SU-DHL-6 (cell line): ENCODE measurements around the gene PRKAR1B.

Source experiments
- H2AFZ ChIP-seq: fragments of 200-600 bp; sonication (generic); 2 replicates; pipeline ENCODE4 v1.6.1; 2014; ENCODE audit warnings: low read depth, mild to moderate bottlenecking, moderate library complexity, mixed read lengths, antibody characterized with exemption, low read length; ENCODE audit not compliant: severe bottlenecking
- H3F3A ChIP-seq: fragments of 200-600 bp; shearing (Covaris generic); 2 replicates; pipeline ENCODE4 v1.6.0; 2016; ENCODE audit warnings: antibody characterized with exemption, mild to moderate bottlenecking; ENCODE audit not compliant: insufficient read depth
- H3K27ac ChIP-seq: fragments of 200-600 bp; sonication (generic); 2 replicates; pipeline ENCODE4 v1.5.1; 2016; ENCODE audit warnings: low read depth, mild to moderate bottlenecking, low read length, moderate library complexity, mixed read lengths
- H3K27me3 ChIP-seq: fragments of 200-600 bp; sonication (generic), shearing (Covaris generic); 2 replicates; pipeline ENCODE4 v1.6.0; 2014; ENCODE audit warnings: mild to moderate bottlenecking, low read length
- H3K36me3 ChIP-seq: fragments of 200-600 bp; sonication (generic); 2 replicates; pipeline ENCODE4 v1.6.1; 2014; ENCODE audit warnings: mild to moderate bottlenecking, low read length, mixed read lengths
- H3K4me2 ChIP-seq: fragments of 300-600, 200-600 bp; shearing (Covaris generic), sonication (generic); 2 replicates; pipeline ENCODE4 v1.6.0; 2014; ENCODE audit warnings: low read length, low read depth, mild to moderate bottlenecking; ENCODE audit not compliant: poor library complexity, severe bottlenecking
- H3K4me3 ChIP-seq: fragments of 200-600 bp; sonication (generic); 2 replicates; pipeline ENCODE4 v1.5.1; 2014; ENCODE audit warnings: antibody characterized with exemption, low read length, mild to moderate bottlenecking, mixed read lengths; ENCODE audit not compliant: insufficient read depth, poor library complexity, severe bottlenecking
- H3K79me2 ChIP-seq: fragments of 200-600 bp; sonication (generic); 2 replicates; pipeline ENCODE4 v1.6.1; 2014; ENCODE audit warnings: mild to moderate bottlenecking, low read length, moderate library complexity; ENCODE audit not compliant: insufficient read depth
- H3K9ac ChIP-seq: fragments of 200-600 bp; sonication (generic); 2 replicates; pipeline ENCODE4 v1.7.0; 2014; ENCODE audit warnings: mild to moderate bottlenecking, low read length
- H3K9me2 ChIP-seq: fragments of 200-600 bp; sonication (generic); replicated peaks from 2 replicates; pipeline ENCODE4 v1.6.1; 2014; ENCODE audit warnings: low read length; ENCODE audit not compliant: insufficient read depth
- H3K9me3 ChIP-seq: fragments of 200-600 bp; sonication (generic); 2 replicates; pipeline ENCODE4 v1.6.1; 2014; ENCODE audit warnings: low read length, mixed read lengths; ENCODE audit not compliant: insufficient read depth
- H4K20me1 ChIP-seq: fragments of 200-600 bp; sonication (generic); 2 replicates; pipeline ENCODE4 v1.6.1; 2014; ENCODE audit warnings: low read depth, mild to moderate bottlenecking, antibody characterized with exemption, low read length, moderate library complexity, mixed read lengths
- EZH2phosphoT487 ChIP-seq: fragments of 200-600 bp; sonication (generic), shearing (Covaris generic); conservative IDR thresholded peaks from 2 replicates; pipeline ENCODE4 v1.6.1; 2018; ENCODE audit warnings: mild to moderate bottlenecking, antibody characterized with exemption, low read length, moderate library complexity, mixed read lengths
- TF ChIP-seq, protein P1 (sequence below): fragments of 200-600 bp; sonication (generic); IDR thresholded peaks from one replicate; pipeline ENCODE4 v1.5.1; 2017; ENCODE audit warnings: antibody characterized with exemption, mild to moderate bottlenecking, low read length, moderate library complexity; ENCODE audit not compliant: insufficient read depth, poor library complexity, severe bottlenecking

Gene PRKAR1B

DNA sequence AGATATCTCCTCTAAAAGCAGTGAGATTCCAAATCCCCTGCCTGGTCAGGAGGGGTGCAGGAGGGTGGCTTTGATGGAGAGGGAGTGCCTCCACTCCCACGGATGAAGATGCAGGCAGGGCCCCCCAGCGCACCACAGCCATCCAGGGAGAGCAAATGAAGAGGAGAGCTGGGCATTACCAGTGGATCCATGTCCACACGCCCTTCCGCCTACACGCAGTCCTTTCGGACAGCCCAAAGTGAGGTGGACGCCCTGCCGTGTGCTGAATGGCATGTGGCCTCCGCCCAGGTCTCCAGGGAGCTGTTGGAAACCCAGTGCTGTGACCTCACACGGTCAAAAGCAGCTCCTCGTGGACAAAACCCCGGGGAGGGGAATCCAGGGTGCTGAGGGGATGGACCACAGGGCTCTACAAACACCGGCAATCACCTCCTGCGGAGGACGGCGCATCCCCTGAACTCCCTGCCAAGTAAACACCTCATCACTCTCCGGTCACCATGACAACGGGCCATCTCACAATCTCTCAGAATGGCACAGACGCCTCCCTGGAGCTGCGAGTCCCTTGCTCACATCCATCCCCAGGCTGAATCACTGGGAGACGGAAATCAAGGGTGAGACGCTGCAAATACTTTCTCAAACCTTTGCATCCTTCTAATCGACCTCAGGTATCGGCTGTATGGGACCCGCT lies 35.6 kb downstream of the PRKAR1B start:
- H3K4me2 ChIP-seq, result no peak overlapping the region
- no peaks in the 10 kb centered on the region for H3K27me3 ChIP-seq
- H3K4me3 ChIP-seq, result no peak overlapping the region
- H3K9ac ChIP-seq, result no peak overlapping the region
- TF ChIP-seq, protein P1, sequence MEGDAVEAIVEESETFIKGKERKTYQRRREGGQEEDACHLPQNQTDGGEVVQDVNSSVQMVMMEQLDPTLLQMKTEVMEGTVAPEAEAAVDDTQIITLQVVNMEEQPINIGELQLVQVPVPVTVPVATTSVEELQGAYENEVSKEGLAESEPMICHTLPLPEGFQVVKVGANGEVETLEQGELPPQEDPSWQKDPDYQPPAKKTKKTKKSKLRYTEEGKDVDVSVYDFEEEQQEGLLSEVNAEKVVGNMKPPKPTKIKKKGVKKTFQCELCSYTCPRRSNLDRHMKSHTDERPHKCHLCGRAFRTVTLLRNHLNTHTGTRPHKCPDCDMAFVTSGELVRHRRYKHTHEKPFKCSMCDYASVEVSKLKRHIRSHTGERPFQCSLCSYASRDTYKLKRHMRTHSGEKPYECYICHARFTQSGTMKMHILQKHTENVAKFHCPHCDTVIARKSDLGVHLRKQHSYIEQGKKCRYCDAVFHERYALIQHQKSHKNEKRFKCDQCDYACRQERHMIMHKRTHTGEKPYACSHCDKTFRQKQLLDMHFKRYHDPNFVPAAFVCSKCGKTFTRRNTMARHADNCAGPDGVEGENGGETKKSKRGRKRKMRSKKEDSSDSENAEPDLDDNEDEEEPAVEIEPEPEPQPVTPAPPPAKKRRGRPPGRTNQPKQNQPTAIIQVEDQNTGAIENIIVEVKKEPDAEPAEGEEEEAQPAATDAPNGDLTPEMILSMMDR, result no peak
- no peak for TF ChIP-seq EZH2phosphoT487
- H3K9me2 ChIP-seq, result no peaks in the 10 kb centered on the region
- H3K27ac ChIP-seq, result no peak overlapping the region
- peaks cover 8% of the 10 kb centered on the region for H3K9me3 ChIP-seq
- H3K36me3 ChIP-seq, result peaks cover 8% of the 10 kb centered on the region
- no peaks in the 10 kb centered on the region for H3F3A ChIP-seq
- no peaks in the 10 kb centered on the region for H3K79me2 ChIP-seq
- no peak overlapping the region for H2AFZ ChIP-seq
- no peaks in the 10 kb centered on the region for H4K20me1 ChIP-seq

- Histone ChIP-seq H3F3A (no peaks in the 10 kb centered on the region), H3K27me3 (no peaks in the 10 kb centered on the region), H3K79me2 (no peaks in the 10 kb centered on the region), H3K9me2 (no peaks in the 10 kb centered on the region), H3K4me2 (no peak overlapping the region), H3K4me3 (no peak overlapping the region), H2AFZ (no peak overlapping the region), H3K9me3 (peaks cover 15% of the 10 kb centered on the region), H3K36me3 (peaks cover 15% of the 10 kb centered on the region), H3K9ac (no peak overlapping the region), H3K27ac (no peak overlapping the region), H4K20me1 (no peaks in the 10 kb centered on the region)
- TF ChIP-seq, protein P1, result no peak
- TF ChIP-seq EZH2phosphoT487, result no peak
These were observed 36.4 kb downstream of the PRKAR1B start for GRCh38 chr7:690478-691360.

DNA sequence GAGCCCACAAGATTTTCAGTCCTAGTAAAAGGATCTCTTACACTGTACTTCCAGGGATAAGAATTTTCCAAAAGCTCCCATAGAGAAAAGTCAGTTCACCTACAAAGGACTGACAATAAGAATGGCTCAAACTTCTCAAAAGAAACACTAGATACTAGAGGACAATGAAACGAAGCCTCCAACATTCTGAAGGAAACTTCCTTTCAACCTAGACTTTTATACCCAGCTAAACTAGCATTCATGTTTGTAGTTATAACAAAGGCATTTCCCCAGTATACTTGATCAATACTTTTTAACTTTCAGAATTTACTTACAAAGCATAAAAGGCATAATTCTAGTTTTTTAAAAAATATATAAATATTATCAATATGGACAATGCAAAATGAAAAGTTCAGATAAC lies 41.5 kb downstream of the PRKAR1B start:
- Histone ChIP-seq H2AFZ (no peak overlapping the region), H3K9me2 (no peaks in the 10 kb centered on the region), H3K9me3 (peaks cover 27% of the 10 kb centered on the region), H3K79me2 (no peaks in the 10 kb centered on the region), H3F3A (no peaks in the 10 kb centered on the region), H3K4me3 (no peak overlapping the region), H4K20me1 (no peaks in the 10 kb centered on the region), H3K27ac (no peak overlapping the region), H3K27me3 (no peaks in the 10 kb centered on the region), H3K4me2 (no peak overlapping the region), H3K36me3 (peaks cover 28% of the 10 kb centered on the region), H3K9ac (no peak overlapping the region)
- no peak for TF ChIP-seq EZH2phosphoT487
- TF ChIP-seq, protein P1, result no peak
